ENCODE data around the gene GPX7.

DNA sequence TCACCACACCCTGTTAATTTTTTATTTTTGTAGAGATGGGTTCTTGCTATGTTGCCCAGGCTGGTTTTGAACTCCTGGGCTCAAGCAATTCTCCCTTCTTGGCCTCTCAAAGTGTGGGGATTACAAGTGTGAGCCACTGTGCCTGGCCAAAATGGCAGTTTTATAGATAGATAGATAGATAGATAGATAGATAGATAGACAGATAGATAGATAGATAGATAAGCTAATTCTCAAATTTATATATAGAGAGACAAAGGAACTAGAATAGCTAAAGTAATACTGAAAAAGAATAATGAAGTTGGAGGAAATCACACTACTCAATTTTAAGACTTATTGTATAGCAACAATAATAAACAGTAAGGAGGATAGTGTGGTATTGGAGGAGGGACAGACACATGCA lies 51.9 kb downstream of the GPX7 start:
- TF ChIP-seq ATF2 (CRISPR knock-in tag; IDR thresholded peaks at IDR 0.05; ENCODE audit: borderline replicate concordance, low read depth) (no peak), FOXJ3 (CRISPR knock-in tag; IDR thresholded peaks at IDR 0.05; ENCODE audit: borderline replicate concordance) (no peak), ZBTB21 (CRISPR knock-in tag; IDR thresholded peaks at IDR 0.05; ENCODE audit: borderline replicate concordance) (no peak), ZNF317 (CRISPR knock-in tag; IDR thresholded peaks at IDR 0.05; ENCODE audit: borderline replicate concordance, low read depth) (no peak), ATF6 (CRISPR knock-in tag; IDR thresholded peaks at IDR 0.05) (no peak), E2F1 (CRISPR knock-in tag; IDR thresholded peaks at IDR 0.05) (no peak), NR1H2 (CRISPR knock-in tag; IDR thresholded peaks at IDR 0.05) (no peak), JUN (CRISPR knock-in tag; IDR thresholded peaks at IDR 0.05) (no peak)
- TF ChIP-seq, protein P1, sequence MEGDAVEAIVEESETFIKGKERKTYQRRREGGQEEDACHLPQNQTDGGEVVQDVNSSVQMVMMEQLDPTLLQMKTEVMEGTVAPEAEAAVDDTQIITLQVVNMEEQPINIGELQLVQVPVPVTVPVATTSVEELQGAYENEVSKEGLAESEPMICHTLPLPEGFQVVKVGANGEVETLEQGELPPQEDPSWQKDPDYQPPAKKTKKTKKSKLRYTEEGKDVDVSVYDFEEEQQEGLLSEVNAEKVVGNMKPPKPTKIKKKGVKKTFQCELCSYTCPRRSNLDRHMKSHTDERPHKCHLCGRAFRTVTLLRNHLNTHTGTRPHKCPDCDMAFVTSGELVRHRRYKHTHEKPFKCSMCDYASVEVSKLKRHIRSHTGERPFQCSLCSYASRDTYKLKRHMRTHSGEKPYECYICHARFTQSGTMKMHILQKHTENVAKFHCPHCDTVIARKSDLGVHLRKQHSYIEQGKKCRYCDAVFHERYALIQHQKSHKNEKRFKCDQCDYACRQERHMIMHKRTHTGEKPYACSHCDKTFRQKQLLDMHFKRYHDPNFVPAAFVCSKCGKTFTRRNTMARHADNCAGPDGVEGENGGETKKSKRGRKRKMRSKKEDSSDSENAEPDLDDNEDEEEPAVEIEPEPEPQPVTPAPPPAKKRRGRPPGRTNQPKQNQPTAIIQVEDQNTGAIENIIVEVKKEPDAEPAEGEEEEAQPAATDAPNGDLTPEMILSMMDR (IDR thresholded peaks at IDR 0.05): no peak
- TF ChIP-seq, protein P2, sequence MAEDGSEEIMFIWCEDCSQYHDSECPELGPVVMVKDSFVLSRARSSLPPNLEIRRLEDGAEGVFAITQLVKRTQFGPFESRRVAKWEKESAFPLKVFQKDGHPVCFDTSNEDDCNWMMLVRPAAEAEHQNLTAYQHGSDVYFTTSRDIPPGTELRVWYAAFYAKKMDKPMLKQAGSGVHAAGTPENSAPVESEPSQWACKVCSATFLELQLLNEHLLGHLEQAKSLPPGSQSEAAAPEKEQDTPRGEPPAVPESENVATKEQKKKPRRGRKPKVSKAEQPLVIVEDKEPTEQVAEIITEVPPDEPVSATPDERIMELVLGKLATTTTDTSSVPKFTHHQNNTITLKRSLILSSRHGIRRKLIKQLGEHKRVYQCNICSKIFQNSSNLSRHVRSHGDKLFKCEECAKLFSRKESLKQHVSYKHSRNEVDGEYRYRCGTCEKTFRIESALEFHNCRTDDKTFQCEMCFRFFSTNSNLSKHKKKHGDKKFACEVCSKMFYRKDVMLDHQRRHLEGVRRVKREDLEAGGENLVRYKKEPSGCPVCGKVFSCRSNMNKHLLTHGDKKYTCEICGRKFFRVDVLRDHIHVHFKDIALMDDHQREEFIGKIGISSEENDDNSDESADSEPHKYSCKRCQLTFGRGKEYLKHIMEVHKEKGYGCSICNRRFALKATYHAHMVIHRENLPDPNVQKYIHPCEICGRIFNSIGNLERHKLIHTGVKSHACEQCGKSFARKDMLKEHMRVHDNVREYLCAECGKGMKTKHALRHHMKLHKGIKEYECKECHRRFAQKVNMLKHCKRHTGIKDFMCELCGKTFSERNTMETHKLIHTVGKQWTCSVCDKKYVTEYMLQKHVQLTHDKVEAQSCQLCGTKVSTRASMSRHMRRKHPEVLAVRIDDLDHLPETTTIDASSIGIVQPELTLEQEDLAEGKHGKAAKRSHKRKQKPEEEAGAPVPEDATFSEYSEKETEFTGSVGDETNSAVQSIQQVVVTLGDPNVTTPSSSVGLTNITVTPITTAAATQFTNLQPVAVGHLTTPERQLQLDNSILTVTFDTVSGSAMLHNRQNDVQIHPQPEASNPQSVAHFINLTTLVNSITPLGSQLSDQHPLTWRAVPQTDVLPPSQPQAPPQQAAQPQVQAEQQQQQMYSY (CRISPR knock-in tag; IDR thresholded peaks at IDR 0.05): no peak
